RPMI7951 (cell line): ENCODE results near the gene SLC46A3. TPM values are rescaled to one million over a fixed set of nuclear protein-coding genes. Genes with fewer than 3 reads are reported as not detected.
"Not testable (repeated sequence)": the region's sequence is repeated elsewhere in the genome, so short reads cannot be mapped to it uniquely, and the experiment has no call there.

Source experiments
- DNase-seq: peaks from one replicate; pipeline ENCODE4 v3.0.0-alpha.2; 2012; ENCODE audit warnings: low read depth
- total RNA-seq: library from RNA; depleted of rRNA; stranded (reverse); fragments of >200 nt; shearing (Covaris generic); gene quantifications from 2 replicates; pipeline ENCODE4 v1.2.3, GENCODE V29; 2014; rRNA removed

SLC46A3 gene
- total RNA-seq: 7.6 and 8.4 TPM in 2 replicates

- DNase-seq: peak; percentile 97
Measured at GRCh38 chr13:28718543-28719226, at the start of gene SLC46A3. SLC46A3 (minus strand) TSS chr13:28718970; CDS start chr13:28717998, 972 bp downstream.

GRCh38 chr13:28763887-28764286 lies 45.1 kb upstream of the SLC46A3 start:
- no peak for DNase-seq

- DNase-seq: peak; percentile 75
Measured at GRCh38 chr13:28761586-28761985, 42.8 kb upstream of the SLC46A3 start.

GRCh38 chr13:28755546-28755870 lies 36.7 kb upstream of the SLC46A3 start:
- DNase-seq: no peak

GRCh38 chr13:28754698-28755545 lies 36.2 kb upstream of the SLC46A3 start:
- peak; percentile 61 for DNase-seq

GRCh38 chr13:28753946-28754345 lies 35.2 kb upstream of the SLC46A3 start:
- DNase-seq: no peak

- peak; percentile 95 for DNase-seq
Measured at GRCh38 chr13:28753208-28753892, 34.6 kb upstream of the SLC46A3 start.

- DNase-seq: peak; percentile 37
Measured at GRCh38 chr13:28751175-28751960, 32.6 kb upstream of the SLC46A3 start.

- peak; percentile 37 for DNase-seq
Measured at GRCh38 chr13:28750187-28751045, 31.6 kb upstream of the SLC46A3 start.

- DNase-seq: no peak
Measured at GRCh38 chr13:28747851-28748250, 29.1 kb upstream of the SLC46A3 start.

- DNase-seq: no peak
Measured at GRCh38 chr13:28746287-28746612, 27.5 kb upstream of the SLC46A3 start.

- DNase-seq: no peak
Measured at GRCh38 chr13:28744656-28745055, 25.9 kb upstream of the SLC46A3 start.

GRCh38 chr13:28744091-28744536 lies 25.3 kb upstream of the SLC46A3 start:
- peak; percentile 56 for DNase-seq

- DNase-seq: no peak
Measured at GRCh38 chr13:28743499-28744083, 24.8 kb upstream of the SLC46A3 start.

- no peak for DNase-seq
Measured at GRCh38 chr13:28743020-28743419, 24.2 kb upstream of the SLC46A3 start.

GRCh38 chr13:28742445-28742844 lies 23.7 kb upstream of the SLC46A3 start:
- not testable (repeated sequence) for DNase-seq

- DNase-seq: no peak
Measured at GRCh38 chr13:28741084-28741491, 22.3 kb upstream of the SLC46A3 start.

- no peak for DNase-seq
Measured at GRCh38 chr13:28739376-28739775, 20.6 kb upstream of the SLC46A3 start.

GRCh38 chr13:28735481-28736029 lies 16.8 kb upstream of the SLC46A3 start:
- no peak for DNase-seq

- DNase-seq: no peak
Measured at GRCh38 chr13:28734906-28735305, 16.1 kb upstream of the SLC46A3 start.
